ENCODE results near the gene GLCCI1.

The GLCCI1 gene

GRCh38 chr7:7923818-7924217 lies 44.8 kb upstream of the GLCCI1 start:
- POLR2A ChIA-PET = no interaction called here
- no peak for DNase-seq (ENCODE audit: low read depth, low spot score)
- CTCF ChIA-PET = no interaction called here
- H3K4me3 ChIP-seq (ENCODE audit: low read depth, low read length) = no peak overlapping the region
- TF ChIP-seq CTCF (IDR thresholded peaks at IDR 0.05; ENCODE audit: insufficient read depth, low read length, missing control alignments) = no peak

GRCh38 chr7:7924303-7924702 lies 44.3 kb upstream of the GLCCI1 start:
- POLR2A ChIA-PET = no interaction called here
- no peak for TF ChIP-seq CTCF (IDR thresholded peaks at IDR 0.05; ENCODE audit: insufficient read depth, low read length, missing control alignments)
- DNase-seq (ENCODE audit: low read depth, low spot score) = no peak
- CTCF ChIA-PET = interaction anchor here (0.6 kb wide), 1 partner anchor 17 kb away, joined by 3 read pairs; no protein-coding TSS in a partner anchor
- no peak overlapping the region for H3K4me3 ChIP-seq (ENCODE audit: low read depth, low read length)

GRCh38 chr7:7931626-7932025 lies 37.0 kb upstream of the GLCCI1 start:
- DNase-seq (ENCODE audit: low read depth, low spot score) = no peak
- POLR2A ChIA-PET = no interaction called here
- no peak for TF ChIP-seq CTCF (IDR thresholded peaks at IDR 0.05; ENCODE audit: insufficient read depth, low read length, missing control alignments)
- CTCF ChIA-PET = no interaction called here
- no peak overlapping the region for H3K4me3 ChIP-seq (ENCODE audit: low read depth, low read length)

GRCh38 chr7:7932553-7932952 lies 36.0 kb upstream of the GLCCI1 start:
- no peak for DNase-seq (ENCODE audit: low read depth, low spot score)
- TF ChIP-seq CTCF (IDR thresholded peaks at IDR 0.05; ENCODE audit: insufficient read depth, low read length, missing control alignments) = no peak
- H3K4me3 ChIP-seq (ENCODE audit: low read depth, low read length) = no peak overlapping the region
- POLR2A ChIA-PET = no interaction called here
- CTCF ChIA-PET = interaction anchor here (1.2 kb wide), 1 partner anchor 251 kb away, joined by 3 read pairs; no protein-coding TSS in a partner anchor

- ChIA-PET POLR2A (no interaction called here), CTCF (no interaction called here)
- H3K4me3 ChIP-seq (ENCODE audit: low read depth, low read length) = no peak overlapping the region
- DNase-seq (ENCODE audit: low read depth, low spot score) = no peak
- TF ChIP-seq CTCF (IDR thresholded peaks at IDR 0.05; ENCODE audit: insufficient read depth, low read length, missing control alignments) = no peak
These were observed 34.6 kb upstream of the GLCCI1 start for GRCh38 chr7:7933915-7934526.

- H3K4me3 ChIP-seq (ENCODE audit: low read depth, low read length) = no peak overlapping the region
- POLR2A ChIA-PET = no interaction called here
- CTCF ChIA-PET = interaction anchor here (1.3 kb wide), 1 partner anchor 16 kb away, joined by 5 read pairs; no protein-coding TSS in a partner anchor
- no peak for TF ChIP-seq CTCF (IDR thresholded peaks at IDR 0.05; ENCODE audit: insufficient read depth, low read length, missing control alignments)
- no peak for DNase-seq (ENCODE audit: low read depth, low spot score)
These were observed 33.7 kb upstream of the GLCCI1 start for GRCh38 chr7:7934945-7935344.
